Measurements from ENCODE around the gene TAX1BP1. TPM values are rescaled to one million over a fixed set of nuclear protein-coding genes. Genes with fewer than 3 reads are reported as not detected.

Gene TAX1BP1
- total RNA-seq, 1 donor from 2014 or later: 64.7 TPM

DNA sequence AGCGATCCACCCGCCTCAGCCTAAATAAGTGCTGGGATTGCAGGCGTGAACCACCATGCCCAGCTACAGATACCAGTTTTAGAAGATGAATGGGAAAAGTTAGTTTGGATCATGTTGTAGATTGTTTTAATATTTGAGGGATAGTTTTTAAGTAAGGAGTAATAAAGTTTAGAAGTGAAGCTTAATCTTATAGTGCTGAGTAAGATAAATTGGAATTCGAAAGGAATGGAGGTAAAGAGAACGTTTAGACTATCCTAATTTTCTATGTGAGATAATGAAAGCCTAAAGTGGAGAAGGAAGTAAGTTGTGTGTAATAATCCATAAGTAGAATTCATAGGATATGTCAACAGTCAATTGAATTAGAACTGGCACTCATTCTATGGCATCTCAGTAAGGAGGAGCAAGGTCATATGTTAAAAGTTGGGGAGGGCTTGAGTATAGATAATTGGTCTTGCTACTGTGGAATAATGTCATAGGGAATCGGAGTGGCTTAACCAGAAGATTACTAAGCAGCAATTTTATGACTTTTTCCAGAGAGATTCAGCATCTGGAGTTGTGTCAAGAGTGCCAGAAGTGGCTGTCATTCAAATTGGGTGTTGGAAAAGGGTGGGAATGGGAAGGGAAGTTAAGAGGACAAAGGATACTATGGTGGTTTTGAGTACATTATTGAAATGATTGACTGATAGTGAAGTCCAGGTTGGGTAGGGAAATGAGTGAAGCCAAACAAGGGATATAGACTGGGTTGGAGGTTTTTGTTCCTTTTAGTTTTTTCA, 12.1 kb downstream of the TAX1BP1 start:
- TF ChIP-seq, protein P1, sequence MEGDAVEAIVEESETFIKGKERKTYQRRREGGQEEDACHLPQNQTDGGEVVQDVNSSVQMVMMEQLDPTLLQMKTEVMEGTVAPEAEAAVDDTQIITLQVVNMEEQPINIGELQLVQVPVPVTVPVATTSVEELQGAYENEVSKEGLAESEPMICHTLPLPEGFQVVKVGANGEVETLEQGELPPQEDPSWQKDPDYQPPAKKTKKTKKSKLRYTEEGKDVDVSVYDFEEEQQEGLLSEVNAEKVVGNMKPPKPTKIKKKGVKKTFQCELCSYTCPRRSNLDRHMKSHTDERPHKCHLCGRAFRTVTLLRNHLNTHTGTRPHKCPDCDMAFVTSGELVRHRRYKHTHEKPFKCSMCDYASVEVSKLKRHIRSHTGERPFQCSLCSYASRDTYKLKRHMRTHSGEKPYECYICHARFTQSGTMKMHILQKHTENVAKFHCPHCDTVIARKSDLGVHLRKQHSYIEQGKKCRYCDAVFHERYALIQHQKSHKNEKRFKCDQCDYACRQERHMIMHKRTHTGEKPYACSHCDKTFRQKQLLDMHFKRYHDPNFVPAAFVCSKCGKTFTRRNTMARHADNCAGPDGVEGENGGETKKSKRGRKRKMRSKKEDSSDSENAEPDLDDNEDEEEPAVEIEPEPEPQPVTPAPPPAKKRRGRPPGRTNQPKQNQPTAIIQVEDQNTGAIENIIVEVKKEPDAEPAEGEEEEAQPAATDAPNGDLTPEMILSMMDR (IDR thresholded peaks at IDR 0.05): no peak
- H3K36me3 Mint-ChIP-seq (ENCODE audit: low read depth): peaks cover 76% of the 10 kb centered on the region
- H3K9me3 Mint-ChIP-seq: no peaks in the 10 kb centered on the region
- no peak overlapping the region for H3K4me3 Mint-ChIP-seq
- ChIA-PET CTCF (no interaction called here), POLR2A (no interaction called here)
- DNase-seq (no peak), ATAC-seq (ENCODE audit: low read depth) (no peak)
- intact Hi-C loops (cut with micrococcal nuclease): no loop called here
- peaks cover 6% of the 10 kb centered on the region for H3K4me1 Mint-ChIP-seq
- H3K27ac Mint-ChIP-seq: no peak overlapping the region
- no peaks in the 10 kb centered on the region for H3K27me3 Mint-ChIP-seq

DNA sequence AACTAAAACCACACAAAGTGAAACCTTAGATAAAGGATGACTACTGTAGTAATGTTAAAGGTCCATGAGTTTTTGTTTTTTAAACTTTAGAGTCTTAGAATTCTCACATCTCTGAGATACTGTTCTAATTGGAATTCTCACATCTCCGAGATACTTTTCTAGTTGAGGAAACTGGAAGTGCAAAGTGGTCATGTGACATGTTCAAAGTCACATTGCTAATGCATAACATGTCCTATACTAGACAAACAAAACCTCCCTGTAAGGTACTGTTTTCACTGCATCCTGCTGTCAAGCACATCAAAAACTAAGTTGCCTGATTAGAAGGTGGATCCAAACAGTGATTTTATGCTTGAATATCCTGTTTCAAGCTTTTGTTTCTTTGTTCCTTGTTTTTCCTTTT, 13.9 kb downstream of the TAX1BP1 start:
- Mint-ChIP-seq H3K4me1 (peaks cover 4% of the 10 kb centered on the region), H3K36me3 (ENCODE audit: low read depth) (peaks cover 84% of the 10 kb centered on the region), H3K4me3 (no peak overlapping the region), H3K27ac (no peak overlapping the region), H3K27me3 (no peaks in the 10 kb centered on the region), H3K9me3 (no peaks in the 10 kb centered on the region)
- DNase-seq (no peak), ATAC-seq (ENCODE audit: low read depth) (no peak)
- CTCF ChIA-PET: no interaction called here
- POLR2A ChIA-PET: no interaction called here
- intact Hi-C loops (cut with micrococcal nuclease): no loop called here
- TF ChIP-seq, protein P1 (IDR thresholded peaks at IDR 0.05): no peak

DNA sequence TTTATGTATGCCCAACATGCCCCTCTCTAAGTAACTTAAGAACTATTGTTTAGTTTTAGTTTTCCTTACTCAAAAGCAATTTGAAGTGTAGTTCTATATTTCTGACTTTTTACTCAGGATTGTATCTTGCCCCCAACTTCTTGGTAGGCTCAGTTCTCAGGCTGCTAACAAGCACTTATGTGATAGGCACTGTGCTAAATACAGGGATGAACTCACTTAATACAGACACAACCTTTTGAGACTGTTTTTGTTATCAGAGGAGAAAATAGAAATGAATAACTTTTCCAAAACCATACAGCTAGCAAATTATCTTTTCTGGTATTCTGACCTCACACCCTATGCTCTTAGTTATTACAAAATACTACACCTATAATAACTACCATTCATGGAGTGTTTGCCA, 16.3 kb downstream of the TAX1BP1 start:
- no peak overlapping the region for H3K4me3 Mint-ChIP-seq
- peaks cover 72% of the 10 kb centered on the region for H3K36me3 Mint-ChIP-seq (ENCODE audit: low read depth)
- DNase-seq (no peak), ATAC-seq (ENCODE audit: low read depth) (no peak)
- intact Hi-C loops (cut with micrococcal nuclease): no loop called here
- CTCF ChIA-PET: no interaction called here
- no peak overlapping the region for H3K27ac Mint-ChIP-seq
- POLR2A ChIA-PET: no interaction called here
- H3K9me3 Mint-ChIP-seq: peaks cover under 1% of the 10 kb centered on the region
- H3K27me3 Mint-ChIP-seq: no peaks in the 10 kb centered on the region
- TF ChIP-seq, protein P1 (IDR thresholded peaks at IDR 0.05): no peak
- H3K4me1 Mint-ChIP-seq: peaks cover 4% of the 10 kb centered on the region

- TF ChIP-seq, protein P1 (IDR thresholded peaks at IDR 0.05): no peak
- ATAC-seq (ENCODE audit: low read depth): no peak
- intact Hi-C loops (cut with micrococcal nuclease): no loop called here
- Mint-ChIP-seq H3K9me3 (peaks cover 2% of the 10 kb centered on the region), H3K4me1 (peaks cover 4% of the 10 kb centered on the region), H3K4me3 (no peak overlapping the region), H3K36me3 (ENCODE audit: low read depth) (peaks cover 59% of the 10 kb centered on the region), H3K27me3 (no peaks in the 10 kb centered on the region), H3K27ac (no peak overlapping the region)
- no peak for DNase-seq
- ChIA-PET POLR2A (no interaction called here), CTCF (no interaction called here)
These were observed 19.5 kb downstream of the TAX1BP1 start for GRCh38 chr7:27759491-27759890.

DNA sequence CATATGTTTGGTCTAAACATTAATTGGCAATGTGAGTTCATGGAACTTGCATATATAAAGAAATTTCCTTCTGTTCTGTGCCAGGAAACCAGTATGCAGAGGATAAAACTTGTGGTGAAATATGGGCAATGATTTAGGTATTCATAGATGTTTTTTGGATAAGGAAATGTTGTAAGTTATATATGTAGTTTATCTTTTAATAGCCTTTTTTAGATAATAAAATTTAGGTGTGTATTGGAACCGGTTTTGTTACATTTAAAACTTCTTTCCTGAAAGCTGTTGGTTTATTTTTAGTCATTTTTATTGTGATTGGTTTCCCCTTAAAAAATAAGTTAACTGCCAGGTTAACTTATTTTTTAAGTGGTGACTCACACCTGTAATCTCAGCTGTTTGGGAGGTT, 22.1 kb downstream of the TAX1BP1 start:
- Mint-ChIP-seq H3K4me1 (peaks cover 2% of the 10 kb centered on the region), H3K27me3 (no peaks in the 10 kb centered on the region), H3K4me3 (no peak overlapping the region), H3K36me3 (ENCODE audit: low read depth) (peaks cover 48% of the 10 kb centered on the region), H3K9me3 (peaks cover 2% of the 10 kb centered on the region), H3K27ac (no peak overlapping the region)
- intact Hi-C loops (cut with micrococcal nuclease): no loop called here
- DNase-seq: no peak
- ChIA-PET POLR2A (no interaction called here), CTCF (no interaction called here)
- ATAC-seq (ENCODE audit: low read depth): no peak
- TF ChIP-seq, protein P1 (IDR thresholded peaks at IDR 0.05): no peak
